Fibroblast of mammary gland (primary cell): ENCODE measurements around the gene SPATA31D3.
"Not testable (repeated sequence)": the region's sequence is repeated elsewhere in the genome, so short reads cannot be mapped to it uniquely, and the experiment has no call there.

ENCODE experiments used
- DNase-seq: peaks from one replicate; pipeline ENCODE4 v3.0.0-alpha.2; 2010; ENCODE audit warnings: low read depth
- H3K4me3 ChIP-seq: 2 replicates; pipeline ENCODE4 v1.5.1; 2011; ENCODE audit warnings: low read depth, mild to moderate bottlenecking, low read length, moderate library complexity; ENCODE audit not compliant: control insufficient read depth
- CTCF ChIP-seq: conservative IDR thresholded peaks from 2 replicates; pipeline ENCODE4 v1.5.1; 2011; ENCODE audit warnings: low read depth, low read length, inconsistent platforms; ENCODE audit not compliant: control insufficient read depth, insufficient read depth

The SPATA31D3 gene

GRCh38 chr9:81906671-81907070 lies 36.6 kb upstream of the SPATA31D3 start:
- DNase-seq: peak; percentile 68
- H3K4me3 ChIP-seq: no peak overlapping the region
- no peak for TF ChIP-seq CTCF

GRCh38 chr9:81912135-81912534 lies 31.2 kb upstream of the SPATA31D3 start:
- H3K4me3 ChIP-seq: no peak overlapping the region
- no peak for DNase-seq
- no peak for TF ChIP-seq CTCF

- no peak for DNase-seq
- no peak for TF ChIP-seq CTCF
- H3K4me3 ChIP-seq: no peak overlapping the region
Measured at GRCh38 chr9:81915801-81916505, 27.3 kb upstream of the SPATA31D3 start.

GRCh38 chr9:81918507-81918906 lies 24.8 kb upstream of the SPATA31D3 start:
- not testable (repeated sequence) for DNase-seq, H3K4me3 ChIP-seq

- H3K4me3 ChIP-seq, DNase-seq: not testable (repeated sequence)
Measured at GRCh38 chr9:81928305-81928704, 15.0 kb upstream of the SPATA31D3 start, which contains the start of gene SPATA31D4. TSS of gene SPATA31D4 (plus strand) at chr9:81928428. CDS start at chr9:81928514, 86 bp downstream.

- not testable (repeated sequence) for DNase-seq
Measured at GRCh38 chr9:81930147-81930546, 13.2 kb upstream of the SPATA31D3 start.

GRCh38 chr9:81933547-81933946 lies 9.8 kb upstream of the SPATA31D3 start:
- not testable (repeated sequence) for H3K4me3 ChIP-seq, DNase-seq

More at GRCh38 chr9:81930147-81930546, 13.2 kb upstream of the SPATA31D3 start:
- H3K4me3 ChIP-seq: not testable (repeated sequence)

GRCh38 chr9:81948650-81949049 lies 5.3 kb downstream of the SPATA31D3 start:
- H3K4me3 ChIP-seq, DNase-seq: not testable (repeated sequence)

GRCh38 chr9:81953096-81953495 lies 9.8 kb downstream of the SPATA31D3 start:
- no peak for DNase-seq
- TF ChIP-seq CTCF: no peak
- no peak overlapping the region for H3K4me3 ChIP-seq

GRCh38 chr9:81955625-81956024 lies 12.3 kb downstream of the SPATA31D3 start:
- no peak for TF ChIP-seq CTCF
- H3K4me3 ChIP-seq: no peak overlapping the region
- DNase-seq: no peak
